IMR-90 (cell line): ENCODE results near the gene TMEM74B.

Source experiments
- BHLHE40 ChIP-seq: fragments of 150-350 bp; IDR thresholded peaks from 2 replicates; pipeline ENCODE4 v1.6.1; 2016; ENCODE audit warnings: mild to moderate bottlenecking, low read depth, low read length
- CEBPB ChIP-seq: IDR thresholded peaks from 2 replicates; pipeline ENCODE4 v1.6.1; 2012; ENCODE audit warnings: low read depth, low read length, improper control_type of control experiment
- FOS ChIP-seq: fragments of 150-350 bp; IDR thresholded peaks from 2 replicates; pipeline ENCODE4 v1.6.1; 2016; ENCODE audit warnings: low read depth, low read length
- MAFK ChIP-seq: IDR thresholded peaks from 2 replicates; pipeline ENCODE4 v1.6.1; 2012; ENCODE audit warnings: low read depth, low read length, improper control_type of control experiment
- MXI1 ChIP-seq: IDR thresholded peaks from 2 replicates; pipeline ENCODE4 v1.6.1; 2012; ENCODE audit warnings: low read depth, mild to moderate bottlenecking, low read length, moderate library complexity, borderline replicate concordance
- POLR2A ChIP-seq: IDR thresholded peaks from 2 replicates; pipeline ENCODE4 v1.6.1; 2012; ENCODE audit warnings: mild to moderate bottlenecking, low read depth, low read length
- RAD21 ChIP-seq: IDR thresholded peaks from 2 replicates; pipeline ENCODE4 v1.6.1; 2012; ENCODE audit warnings: low read length, improper control_type of control experiment
- RCOR1 ChIP-seq: IDR thresholded peaks from 2 replicates; pipeline ENCODE4 v1.6.1; 2012; ENCODE audit warnings: mild to moderate bottlenecking, low read length, improper control_type of control experiment; ENCODE audit not compliant: insufficient replicate concordance
- SMC3 ChIP-seq: fragments of 150-350 bp; IDR thresholded peaks from 2 replicates; pipeline ENCODE4 v1.6.1; 2016; ENCODE audit warnings: low read depth, mild to moderate bottlenecking, antibody characterized with exemption, low read length, moderate library complexity
- TF ChIP-seq, protein P1 (sequence below): conservative IDR thresholded peaks from 2 replicates; pipeline ENCODE4 v1.5.1; 2012; ENCODE audit warnings: mild to moderate bottlenecking, low read depth, low read length, improper control_type of control experiment
- TF ChIP-seq, protein P2 (sequence below): fragments of 150-350 bp; IDR thresholded peaks from 2 replicates; pipeline ENCODE4 v1.6.1; 2017; ENCODE audit warnings: mild to moderate bottlenecking, antibody characterized with exemption, low read length, low read depth

GRCh38 chr20:1155342-1155741 lies 29.4 kb downstream of the TMEM74B start:
- no peak for TF ChIP-seq MAFK
- TF ChIP-seq, protein P1, sequence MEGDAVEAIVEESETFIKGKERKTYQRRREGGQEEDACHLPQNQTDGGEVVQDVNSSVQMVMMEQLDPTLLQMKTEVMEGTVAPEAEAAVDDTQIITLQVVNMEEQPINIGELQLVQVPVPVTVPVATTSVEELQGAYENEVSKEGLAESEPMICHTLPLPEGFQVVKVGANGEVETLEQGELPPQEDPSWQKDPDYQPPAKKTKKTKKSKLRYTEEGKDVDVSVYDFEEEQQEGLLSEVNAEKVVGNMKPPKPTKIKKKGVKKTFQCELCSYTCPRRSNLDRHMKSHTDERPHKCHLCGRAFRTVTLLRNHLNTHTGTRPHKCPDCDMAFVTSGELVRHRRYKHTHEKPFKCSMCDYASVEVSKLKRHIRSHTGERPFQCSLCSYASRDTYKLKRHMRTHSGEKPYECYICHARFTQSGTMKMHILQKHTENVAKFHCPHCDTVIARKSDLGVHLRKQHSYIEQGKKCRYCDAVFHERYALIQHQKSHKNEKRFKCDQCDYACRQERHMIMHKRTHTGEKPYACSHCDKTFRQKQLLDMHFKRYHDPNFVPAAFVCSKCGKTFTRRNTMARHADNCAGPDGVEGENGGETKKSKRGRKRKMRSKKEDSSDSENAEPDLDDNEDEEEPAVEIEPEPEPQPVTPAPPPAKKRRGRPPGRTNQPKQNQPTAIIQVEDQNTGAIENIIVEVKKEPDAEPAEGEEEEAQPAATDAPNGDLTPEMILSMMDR, result no peak
- no peak for TF ChIP-seq RCOR1
- TF ChIP-seq POLR2A, result no peak
- no peak for TF ChIP-seq RAD21
- no peak for TF ChIP-seq FOS
- TF ChIP-seq CEBPB, result no peak
- no peak for TF ChIP-seq MXI1
- no peak for TF ChIP-seq BHLHE40
- TF ChIP-seq, protein P2, sequence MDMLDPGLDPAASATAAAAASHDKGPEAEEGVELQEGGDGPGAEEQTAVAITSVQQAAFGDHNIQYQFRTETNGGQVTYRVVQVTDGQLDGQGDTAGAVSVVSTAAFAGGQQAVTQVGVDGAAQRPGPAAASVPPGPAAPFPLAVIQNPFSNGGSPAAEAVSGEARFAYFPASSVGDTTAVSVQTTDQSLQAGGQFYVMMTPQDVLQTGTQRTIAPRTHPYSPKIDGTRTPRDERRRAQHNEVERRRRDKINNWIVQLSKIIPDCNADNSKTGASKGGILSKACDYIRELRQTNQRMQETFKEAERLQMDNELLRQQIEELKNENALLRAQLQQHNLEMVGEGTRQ, result no peak
- no peak for TF ChIP-seq SMC3
